Superior temporal gyrus (tissue), 1 donor: Measurements from ENCODE around the gene RAB11B.
A peak's percentile ranks its signal among the peaks of the same experiment; 100 is the strongest.

Experiments
- DNase-seq: peaks from one replicate; pipeline ENCODE4 v3.0.0-alpha.2; 2016; ENCODE audit errors: extremely low spot score

The RAB11B gene

GRCh38 chr19:8429044-8429443 lies 38.9 kb downstream of the RAB11B start:
- no peak for DNase-seq

- no peak for DNase-seq
These were observed 39.7 kb downstream of the RAB11B start for GRCh38 chr19:8429826-8430225.

GRCh38 chr19:8430650-8431049 lies 40.5 kb downstream of the RAB11B start:
- DNase-seq, result no peak

- DNase-seq, result no peak
These were observed 48.1 kb downstream of the RAB11B start for GRCh38 chr19:8438236-8438635.

DNA sequence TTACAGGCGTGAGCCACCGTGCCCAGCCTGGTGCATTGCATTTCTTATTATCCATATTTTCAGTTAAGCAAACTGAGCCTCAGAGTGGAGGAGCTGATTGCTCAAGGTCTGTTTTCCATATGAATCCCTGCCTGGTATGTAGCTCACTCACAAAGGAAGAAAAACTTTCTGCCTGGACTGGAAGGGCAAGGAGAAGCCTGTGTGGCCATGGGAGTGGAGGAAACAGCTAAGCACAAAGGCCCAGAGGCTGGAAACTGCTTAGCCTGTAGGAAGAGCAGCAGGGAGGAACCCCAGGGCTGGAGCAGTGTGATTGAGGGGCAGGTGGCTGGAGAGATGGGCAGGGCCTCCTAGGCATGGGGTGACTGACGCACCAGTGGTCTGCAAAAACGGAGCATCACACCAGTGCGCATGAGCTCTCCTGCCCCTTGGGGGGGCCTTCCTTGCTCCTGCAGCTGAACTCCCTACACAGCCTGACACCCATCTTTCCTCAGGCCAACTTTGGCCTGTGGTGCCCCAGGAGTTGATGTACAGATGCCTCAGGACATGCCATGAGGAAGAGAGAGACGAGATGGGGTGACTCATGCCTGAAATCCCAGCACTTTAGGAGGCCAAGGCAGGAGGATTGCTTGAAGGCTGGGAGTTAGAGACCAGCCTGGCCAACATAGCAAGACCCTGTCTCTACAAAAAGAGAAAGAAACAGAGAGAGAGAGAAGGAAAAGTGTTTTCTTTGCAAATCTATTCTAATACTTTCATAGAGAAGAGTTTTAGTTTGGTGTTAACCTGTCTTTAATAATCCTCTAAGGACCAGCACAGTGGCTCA lies 51.8 kb downstream of the RAB11B start:
- DNase-seq, result no peak

- peak; percentile 24 for DNase-seq
These were observed 54.0 kb downstream of the RAB11B start for GRCh38 chr19:8444140-8444676.

- peak; percentile 99 for DNase-seq
These were observed 54.7 kb downstream of the RAB11B start, which contains the start of gene HNRNPM for GRCh38 chr19:8444677-8445487. HNRNPM (plus strand) TSS chr19:8444975; CDS start chr19:8444999, 24 bp downstream.

- DNase-seq, result no peak
These were observed 55.4 kb downstream of the RAB11B start for GRCh38 chr19:8445488-8446001.

GRCh38 chr19:8446061-8446709 lies 56.0 kb downstream of the RAB11B start:
- DNase-seq, result no peak

GRCh38 chr19:8449830-8450229 lies 59.7 kb downstream of the RAB11B start:
- no peak for DNase-seq

GRCh38 chr19:8451377-8451776 lies 61.2 kb downstream of the RAB11B start:
- DNase-seq, result no peak

DNA sequence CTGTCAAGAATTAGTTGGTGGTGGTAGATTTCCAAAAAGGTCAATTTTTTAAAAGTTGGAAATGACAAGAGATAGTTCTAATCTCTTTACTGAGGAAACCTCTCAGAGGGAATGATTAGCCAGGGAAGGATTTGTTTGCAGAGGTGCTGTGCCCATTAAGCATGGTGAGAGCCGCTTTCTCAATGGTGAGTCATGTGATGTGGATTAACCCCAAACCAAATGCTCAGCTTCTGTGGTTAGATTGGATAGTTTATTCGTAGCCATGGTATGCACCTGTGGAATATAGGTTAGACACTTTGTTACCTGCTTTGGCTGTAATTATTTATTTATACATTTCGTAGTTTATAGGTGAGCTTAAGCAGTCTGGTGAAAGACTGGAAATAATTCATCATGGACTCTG lies 61.7 kb downstream of the RAB11B start:
- no peak for DNase-seq

DNA sequence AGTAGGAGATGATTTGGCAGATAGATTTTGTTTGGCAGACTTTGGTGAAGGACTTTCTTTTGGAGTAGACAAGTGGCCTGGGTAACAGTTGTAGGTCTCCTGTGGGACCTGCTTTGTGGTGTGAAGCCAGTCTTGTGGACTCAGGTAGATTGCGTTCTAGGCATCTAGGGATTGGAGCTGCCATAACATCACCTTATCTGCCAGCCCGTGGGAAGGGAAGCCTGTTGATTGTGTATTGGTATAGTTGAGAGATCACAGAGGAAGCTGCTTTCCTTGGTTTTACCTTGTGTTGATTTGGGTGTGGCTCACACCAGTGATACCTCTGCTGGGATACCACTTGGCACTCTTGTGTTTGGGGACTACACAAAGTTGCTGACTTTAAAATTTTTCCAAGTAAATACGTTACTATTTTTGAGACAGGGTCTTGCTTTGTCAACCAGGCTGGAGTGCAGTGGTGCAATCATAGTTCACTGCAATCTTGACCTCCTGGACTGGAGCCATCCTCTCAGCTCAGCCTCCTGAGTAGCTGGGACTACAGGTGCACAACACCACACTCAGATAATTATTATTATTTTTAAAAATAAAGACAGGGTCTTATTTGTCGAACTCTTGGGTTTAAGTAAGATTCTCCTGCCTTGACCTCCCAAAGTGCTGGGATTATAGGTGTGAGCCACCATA lies 62.4 kb downstream of the RAB11B start:
- no peak for DNase-seq

- DNase-seq, result no peak
These were observed 63.5 kb downstream of the RAB11B start for GRCh38 chr19:8453616-8454015.
